ENCODE results near the gene FURIN. TPM values are rescaled to one million over a fixed set of nuclear protein-coding genes. Genes with fewer than 3 reads are reported as not detected.

The FURIN gene
- total RNA-seq, 1 experiment from 2014 or later: 35.1 TPM

DNA sequence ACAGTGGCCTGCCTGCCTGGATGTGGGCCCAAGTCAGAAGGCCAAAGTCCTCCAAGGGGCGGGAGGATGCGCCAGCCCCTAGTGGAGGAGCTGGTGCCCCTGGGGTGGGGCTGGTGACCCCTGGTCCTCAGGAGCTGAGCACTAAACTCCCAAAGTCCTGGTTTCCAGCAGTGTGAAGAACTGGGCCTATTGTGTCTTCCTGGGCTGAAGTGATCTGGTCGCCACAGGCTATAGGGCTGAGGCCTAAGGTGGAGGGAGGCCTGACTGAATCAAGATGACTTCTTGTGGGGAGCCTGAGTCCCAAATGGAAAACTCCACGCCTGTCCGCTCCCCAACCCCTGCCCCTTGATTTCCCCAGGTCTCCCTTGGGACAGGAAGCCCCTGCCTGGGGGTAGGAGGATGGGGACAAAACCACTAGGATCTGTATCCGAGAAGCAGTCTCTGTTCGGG, 15.2 kb downstream of the FURIN start:
- Histone ChIP-seq H3T11ph (ENCODE audit: low read length) (no peak overlapping the region), H2BK120ac (ENCODE audit: low read depth, low read length, poor library complexity, severe bottlenecking) (no peak overlapping the region), H4K20me1 (ENCODE audit: control insufficient read depth, insufficient read depth, insufficient read length) (no peaks in the 10 kb centered on the region), H3K23ac (ENCODE audit: insufficient read length, low read depth, low read length) (no peak overlapping the region), H3K56ac (ENCODE audit: insufficient read length, low read depth, low read length) (no peak overlapping the region), H2BK15ac (ENCODE audit: low read depth, low read length) (no peak overlapping the region), H3K23me2 (ENCODE audit: insufficient read length, low read depth, low read length, poor library complexity, severe bottlenecking) (peaks cover 7% of the 10 kb centered on the region), H3K79me1 (ENCODE audit: insufficient read depth, low read depth, low read length, poor library complexity, severe bottlenecking) (no peaks in the 10 kb centered on the region), H4K8ac (replicated peaks; ENCODE audit: insufficient read length, low read depth, low read length) (no peak overlapping the region), H2AK5ac (ENCODE audit: insufficient read length, low read length) (no peak overlapping the region), H3K27me3 (ENCODE audit: insufficient read depth, low read length) (no peaks in the 10 kb centered on the region), H3K9me3 (ENCODE audit: control insufficient read depth, low read depth, low read length) (no peaks in the 10 kb centered on the region), H4K5ac (ENCODE audit: insufficient read length, low read depth, low read length) (no peak overlapping the region), H3K18ac (ENCODE audit: insufficient read length, low read depth, low read length) (no peak overlapping the region), H2BK20ac (ENCODE audit: low read depth, low read length, poor library complexity, severe bottlenecking) (no peak overlapping the region), H3K27ac (ENCODE audit: insufficient read length, low read depth, low read length) (no peak overlapping the region), H2AFZ (ENCODE audit: low read length) (no peak overlapping the region), H2BK12ac (ENCODE audit: insufficient read length, low read depth, low read length) (no peak overlapping the region), H3K4me1 (ENCODE audit: insufficient read depth, low read length) (no peaks in the 10 kb centered on the region), H3K14ac (ENCODE audit: insufficient read depth, low read length) (peak overlapping the region; percentile 19; the same call in 1 of the 2 replicates), H2BK5ac (ENCODE audit: insufficient read length, low read length) (no peak overlapping the region), H3K4me2 (ENCODE audit: insufficient read depth, insufficient read length, low read length) (no peak overlapping the region), H4K91ac (ENCODE audit: insufficient read length, low read depth, low read length) (no peak overlapping the region), H3K4ac (ENCODE audit: low read depth, low read length) (no peak overlapping the region), H3K9ac (ENCODE audit: extremely low read depth, insufficient read length, low read length) (no peak overlapping the region), H3K79me2 (ENCODE audit: insufficient read depth, low read length) (no peaks in the 10 kb centered on the region)
- H3K27ac Mint-ChIP-seq: peak overlapping the region in 1 of 3 experiments; percentile 77; a peak in 1 of 7 replicates
- peaks cover 5 to 23% (median 9%) of the 10 kb centered on the region in 3 experiments; a peak in 4 of 7 replicates for H3K36me3 Mint-ChIP-seq (ENCODE audit: insufficient read depth in 1 of 3, low read depth in 3 of 3)
- TF ChIP-seq, protein P1, sequence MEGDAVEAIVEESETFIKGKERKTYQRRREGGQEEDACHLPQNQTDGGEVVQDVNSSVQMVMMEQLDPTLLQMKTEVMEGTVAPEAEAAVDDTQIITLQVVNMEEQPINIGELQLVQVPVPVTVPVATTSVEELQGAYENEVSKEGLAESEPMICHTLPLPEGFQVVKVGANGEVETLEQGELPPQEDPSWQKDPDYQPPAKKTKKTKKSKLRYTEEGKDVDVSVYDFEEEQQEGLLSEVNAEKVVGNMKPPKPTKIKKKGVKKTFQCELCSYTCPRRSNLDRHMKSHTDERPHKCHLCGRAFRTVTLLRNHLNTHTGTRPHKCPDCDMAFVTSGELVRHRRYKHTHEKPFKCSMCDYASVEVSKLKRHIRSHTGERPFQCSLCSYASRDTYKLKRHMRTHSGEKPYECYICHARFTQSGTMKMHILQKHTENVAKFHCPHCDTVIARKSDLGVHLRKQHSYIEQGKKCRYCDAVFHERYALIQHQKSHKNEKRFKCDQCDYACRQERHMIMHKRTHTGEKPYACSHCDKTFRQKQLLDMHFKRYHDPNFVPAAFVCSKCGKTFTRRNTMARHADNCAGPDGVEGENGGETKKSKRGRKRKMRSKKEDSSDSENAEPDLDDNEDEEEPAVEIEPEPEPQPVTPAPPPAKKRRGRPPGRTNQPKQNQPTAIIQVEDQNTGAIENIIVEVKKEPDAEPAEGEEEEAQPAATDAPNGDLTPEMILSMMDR (conservative IDR thresholded peaks at IDR 0.05): no peak
- no peaks in the 10 kb centered on the region for H3K27me3 Mint-ChIP-seq (ENCODE audit: low read depth)
- no CpG with 5 or more reads among the region's 7 CpGs for WGBS (ENCODE audit: extremely low coverage, insufficient read length, low lambda C conversion rate)
- DNase-seq: no peak
- H3K4me3 Mint-ChIP-seq: peak overlapping the region; percentile 25 to 35; a peak in 3 of 5 replicates
- no peaks in the 10 kb centered on the region for H3K9me3 Mint-ChIP-seq
- H3K4me1 Mint-ChIP-seq: peaks cover 14 to 21% of the 10 kb centered on the region in 2 experiments
